ENCODE results near the gene GPR107.

Gene GPR107

GRCh38 chr9:130023144-130023787, 30.4 kb upstream of the GPR107 start:
- peaks cover 91% of the 10 kb centered on the region for H3K4me1 Mint-ChIP-seq
- H3K9me3 Mint-ChIP-seq: no peaks in the 10 kb centered on the region
- H3K4me3 Mint-ChIP-seq: peak overlapping the region; percentile 37
- H3K36me3 Mint-ChIP-seq: peaks cover 18% of the 10 kb centered on the region
- H3K27ac Mint-ChIP-seq: peak overlapping the region; percentile 98
- no peaks in the 10 kb centered on the region for H3K27me3 Mint-ChIP-seq

- Mint-ChIP-seq H3K27ac (peak overlapping the region; percentile 98), H3K9me3 (no peaks in the 10 kb centered on the region), H3K4me3 (peak overlapping the region; percentile 37), H3K4me1 (peaks cover 97% of the 10 kb centered on the region), H3K27me3 (no peaks in the 10 kb centered on the region), H3K36me3 (peaks cover 21% of the 10 kb centered on the region)
Observed at GRCh38 chr9:130023994-130024596, 29.6 kb upstream of the GPR107 start.

GRCh38 chr9:130024597-130024994, 29.1 kb upstream of the GPR107 start:
- H3K4me1 Mint-ChIP-seq: peaks cover 98% of the 10 kb centered on the region
- peak overlapping the region; percentile 93 for H3K27ac Mint-ChIP-seq
- H3K4me3 Mint-ChIP-seq: peak overlapping the region; percentile 11
- no peaks in the 10 kb centered on the region for H3K27me3 Mint-ChIP-seq
- H3K9me3 Mint-ChIP-seq: no peaks in the 10 kb centered on the region
- H3K36me3 Mint-ChIP-seq: peaks cover 25% of the 10 kb centered on the region

- peak overlapping the region; percentile 83 for H3K27ac Mint-ChIP-seq
- no peaks in the 10 kb centered on the region for H3K9me3 Mint-ChIP-seq
- H3K4me3 Mint-ChIP-seq: peak overlapping the region; percentile 68
- no peaks in the 10 kb centered on the region for H3K27me3 Mint-ChIP-seq
- peaks cover 96% of the 10 kb centered on the region for H3K4me1 Mint-ChIP-seq
- peaks cover 20% of the 10 kb centered on the region for H3K36me3 Mint-ChIP-seq
Observed at GRCh38 chr9:130026583-130027340, 26.9 kb upstream of the GPR107 start.

GRCh38 chr9:130027533-130028365, 26.0 kb upstream of the GPR107 start:
- Mint-ChIP-seq H3K9me3 (no peaks in the 10 kb centered on the region), H3K27ac (peak overlapping the region; percentile 83), H3K36me3 (peaks cover 19% of the 10 kb centered on the region), H3K4me3 (peak overlapping the region; percentile 47), H3K4me1 (peaks cover 98% of the 10 kb centered on the region), H3K27me3 (no peaks in the 10 kb centered on the region)

GRCh38 chr9:130028493-130029222, 25.0 kb upstream of the GPR107 start:
- Mint-ChIP-seq H3K36me3 (peaks cover 21% of the 10 kb centered on the region), H3K9me3 (no peaks in the 10 kb centered on the region), H3K4me1 (peaks cover 96% of the 10 kb centered on the region), H3K4me3 (peak overlapping the region; percentile 78), H3K27ac (peak overlapping the region; percentile 98), H3K27me3 (no peaks in the 10 kb centered on the region)

GRCh38 chr9:130029223-130029973, 24.3 kb upstream of the GPR107 start:
- H3K4me3 Mint-ChIP-seq: peak overlapping the region; percentile 78
- H3K27me3 Mint-ChIP-seq: no peaks in the 10 kb centered on the region
- H3K36me3 Mint-ChIP-seq: peaks cover 22% of the 10 kb centered on the region
- H3K27ac Mint-ChIP-seq: peak overlapping the region; percentile 98
- no peaks in the 10 kb centered on the region for H3K9me3 Mint-ChIP-seq
- peaks cover 91% of the 10 kb centered on the region for H3K4me1 Mint-ChIP-seq

- Mint-ChIP-seq H3K9me3 (no peaks in the 10 kb centered on the region), H3K4me1 (peaks cover 91% of the 10 kb centered on the region), H3K4me3 (peak overlapping the region; percentile 75), H3K36me3 (peaks cover 24% of the 10 kb centered on the region), H3K27ac (peak overlapping the region; percentile 95), H3K27me3 (no peaks in the 10 kb centered on the region)
Observed at GRCh38 chr9:130030651-130031127, 23.0 kb upstream of the GPR107 start.

- Mint-ChIP-seq H3K4me1 (peaks cover 88% of the 10 kb centered on the region), H3K4me3 (peak overlapping the region; percentile 57), H3K27me3 (no peaks in the 10 kb centered on the region)
Observed at GRCh38 chr9:130034570-130034969, 19.1 kb upstream of the GPR107 start.

GRCh38 chr9:130036099-130036498, 17.6 kb upstream of the GPR107 start:
- Mint-ChIP-seq H3K27ac (peak overlapping the region; percentile 98), H3K9me3 (no peaks in the 10 kb centered on the region), H3K4me1 (peaks cover 84% of the 10 kb centered on the region), H3K27me3 (no peaks in the 10 kb centered on the region), H3K36me3 (peaks cover 13% of the 10 kb centered on the region), H3K4me3 (peak overlapping the region; percentile 84)

More at GRCh38 chr9:130034570-130034969, 19.1 kb upstream of the GPR107 start:
- peaks cover 11% of the 10 kb centered on the region for H3K36me3 Mint-ChIP-seq
- H3K27ac Mint-ChIP-seq: peak overlapping the region; percentile 98
- no peaks in the 10 kb centered on the region for H3K9me3 Mint-ChIP-seq

GRCh38 chr9:130039528-130040147, 14.1 kb upstream of the GPR107 start:
- Mint-ChIP-seq H3K36me3 (peaks cover 6% of the 10 kb centered on the region), H3K27ac (peak overlapping the region; percentile 93), H3K27me3 (no peaks in the 10 kb centered on the region), H3K4me3 (peak overlapping the region; percentile 95), H3K9me3 (no peaks in the 10 kb centered on the region), H3K4me1 (peaks cover 72% of the 10 kb centered on the region)

GRCh38 chr9:130040984-130041647, 12.6 kb upstream of the GPR107 start:
- peak overlapping the region; percentile 92 for H3K27ac Mint-ChIP-seq
- no peaks in the 10 kb centered on the region for H3K27me3 Mint-ChIP-seq
- H3K9me3 Mint-ChIP-seq: no peaks in the 10 kb centered on the region
- peaks cover 5% of the 10 kb centered on the region for H3K36me3 Mint-ChIP-seq
- H3K4me3 Mint-ChIP-seq: peak overlapping the region; percentile 95
- peaks cover 71% of the 10 kb centered on the region for H3K4me1 Mint-ChIP-seq

GRCh38 chr9:130041648-130042405, 11.9 kb upstream of the GPR107 start:
- Mint-ChIP-seq H3K9me3 (no peaks in the 10 kb centered on the region), H3K36me3 (peaks cover 2% of the 10 kb centered on the region), H3K27me3 (no peaks in the 10 kb centered on the region), H3K27ac (peak overlapping the region; percentile 92), H3K4me1 (peaks cover 67% of the 10 kb centered on the region), H3K4me3 (peak overlapping the region; percentile 95)

All from activated naive CD4-positive, alpha-beta T cell treated with anti-CD3 and anti-CD28 coated beads, Interleukin-2, amount 50 U/mL, for 24 hours (primary cell).